Fibroblast of skin of abdomen (primary cell): ENCODE results near the gene ZNF681. TPM values are rescaled to one million over a fixed set of nuclear protein-coding genes. Genes with fewer than 3 reads are reported as not detected.
"Not testable (repeated sequence)": the region's sequence is repeated elsewhere in the genome, so short reads cannot be mapped to it uniquely, and the experiment has no call there.

ENCODE experiments used
- DNase-seq: peaks from one replicate; pipeline ENCODE4 v3.0.0-alpha.2; 2013
- polyA plus RNA-seq, 2 experiments: library from polyadenylated mRNA; unstranded; fragments of 120-200 nt; gene quantifications; one replicate each; pipeline ENCODE4 v1.2.1, GENCODE V29; 2013; ENCODE audit not compliant: insufficient read length in 2 of 2

ZNF681 gene
- polyA plus RNA-seq (2013, experiment 1 of 2; ENCODE audit: insufficient read length): 0.59 TPM
- 0.68 TPM for polyA plus RNA-seq (2013, experiment 2 of 2; ENCODE audit: insufficient read length)

GRCh38 chr19:23758187-23759074 is at the start of gene ZNF681:
Gene ZNF681 (minus strand): TSS chr19:23758891. CDS start chr19:23758749, 142 bp downstream.
- peak; percentile 91 for DNase-seq

DNA sequence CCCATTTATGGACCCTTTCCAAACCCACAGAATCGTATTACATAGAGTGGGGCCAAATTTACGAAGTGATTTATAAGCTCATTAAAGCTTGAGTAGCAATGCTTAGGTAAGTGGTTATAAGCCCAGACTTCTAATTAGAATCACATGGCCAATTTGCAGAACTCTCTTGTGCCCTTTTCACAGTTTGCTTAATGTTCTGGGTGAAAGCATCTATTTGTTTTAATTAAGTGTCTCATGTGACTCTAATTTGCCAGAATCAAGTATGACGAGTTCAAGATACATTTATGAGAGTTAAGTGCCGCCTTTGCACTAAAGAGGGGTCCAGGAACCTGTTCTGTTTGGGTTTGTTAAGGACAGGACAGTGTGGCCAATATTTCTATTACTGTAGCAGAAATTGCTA is 46.0 kb upstream of the ZNF681 start:
- no peak for DNase-seq

GRCh38 chr19:23802290-23802689 is 43.6 kb upstream of the ZNF681 start:
- no peak for DNase-seq

GRCh38 chr19:23801803-23802202 is 43.1 kb upstream of the ZNF681 start:
- DNase-seq: no peak

DNA sequence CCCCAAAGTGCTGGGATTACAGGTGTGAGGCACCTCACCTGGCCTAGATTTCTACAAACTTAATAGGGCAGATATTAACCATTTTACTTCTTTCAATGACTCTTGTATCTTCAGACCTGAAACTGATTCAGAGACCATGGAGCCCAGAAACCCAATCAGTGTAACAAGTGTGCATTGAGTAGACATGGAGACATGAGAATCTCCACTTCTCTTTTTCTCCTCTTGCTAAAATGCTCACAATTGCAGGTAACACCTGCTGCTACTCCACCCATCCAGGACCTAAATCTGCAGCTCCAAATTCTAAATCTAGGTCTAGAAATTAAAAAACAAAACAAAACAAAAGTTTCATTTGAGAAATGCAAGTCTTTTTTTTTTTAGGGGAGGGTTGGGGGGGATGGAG is 42.2 kb upstream of the ZNF681 start:
- DNase-seq: no peak

GRCh38 chr19:23800271-23800670 is 41.6 kb upstream of the ZNF681 start:
- DNase-seq: no peak

DNA sequence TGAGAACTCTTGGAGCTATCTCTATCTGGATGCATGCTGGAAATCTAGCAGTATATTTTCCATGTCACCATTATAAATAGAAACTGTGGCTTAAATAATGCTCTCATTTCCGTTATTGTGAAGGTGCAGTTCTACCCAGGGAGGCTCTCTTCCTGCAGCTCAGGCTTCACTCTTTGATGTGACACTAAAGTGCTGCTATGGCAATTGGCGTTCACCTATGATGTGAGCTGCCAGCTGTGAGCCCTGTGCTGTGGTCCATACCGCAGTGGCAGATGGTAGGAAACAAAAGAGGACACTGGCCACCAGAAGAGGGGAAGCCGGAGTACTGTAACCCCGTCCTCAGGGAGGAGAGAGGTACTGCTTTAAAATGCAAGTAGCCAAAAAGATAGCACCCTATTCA is 40.6 kb upstream of the ZNF681 start:
- DNase-seq: no peak

DNA sequence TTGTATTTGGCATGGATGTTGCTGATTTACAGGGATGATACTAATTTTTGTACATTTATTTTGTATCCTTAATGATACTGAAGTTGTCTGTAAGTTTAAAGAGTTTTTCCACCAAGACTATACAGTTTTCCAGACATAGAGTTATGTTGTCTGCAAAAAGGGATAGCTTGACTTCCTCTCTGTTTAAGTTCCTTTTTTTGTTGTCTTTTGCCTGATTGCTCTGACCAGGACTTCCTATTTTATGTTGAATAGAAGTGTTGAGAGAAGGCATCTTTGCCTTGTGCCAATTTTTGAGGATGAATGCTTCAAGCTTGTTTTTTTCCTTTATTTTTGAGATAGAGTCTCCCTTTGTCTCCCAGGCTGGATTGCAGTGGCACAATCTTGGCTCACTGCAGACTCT is 36.8 kb upstream of the ZNF681 start:
- no peak for DNase-seq

DNA sequence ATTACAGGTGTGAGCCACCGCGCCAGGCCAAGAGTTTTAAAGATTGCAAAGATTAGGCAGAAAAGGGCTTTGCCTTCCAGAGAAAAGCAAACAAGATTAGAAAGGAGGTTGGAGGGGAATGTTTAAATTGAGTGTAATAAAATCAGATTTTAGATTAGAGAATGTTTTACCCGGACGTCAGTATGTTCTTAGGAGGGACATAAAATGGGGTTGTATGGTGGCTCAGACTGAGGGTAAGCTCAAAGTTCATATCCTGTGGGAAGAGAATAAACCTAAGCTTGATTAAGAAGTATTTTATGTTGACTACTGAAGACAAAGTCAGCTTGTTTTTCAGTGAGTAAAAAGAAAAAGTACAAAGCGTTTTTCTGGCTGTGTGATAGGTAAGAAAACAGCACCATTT is 34.1 kb upstream of the ZNF681 start:
- no peak for DNase-seq

DNA sequence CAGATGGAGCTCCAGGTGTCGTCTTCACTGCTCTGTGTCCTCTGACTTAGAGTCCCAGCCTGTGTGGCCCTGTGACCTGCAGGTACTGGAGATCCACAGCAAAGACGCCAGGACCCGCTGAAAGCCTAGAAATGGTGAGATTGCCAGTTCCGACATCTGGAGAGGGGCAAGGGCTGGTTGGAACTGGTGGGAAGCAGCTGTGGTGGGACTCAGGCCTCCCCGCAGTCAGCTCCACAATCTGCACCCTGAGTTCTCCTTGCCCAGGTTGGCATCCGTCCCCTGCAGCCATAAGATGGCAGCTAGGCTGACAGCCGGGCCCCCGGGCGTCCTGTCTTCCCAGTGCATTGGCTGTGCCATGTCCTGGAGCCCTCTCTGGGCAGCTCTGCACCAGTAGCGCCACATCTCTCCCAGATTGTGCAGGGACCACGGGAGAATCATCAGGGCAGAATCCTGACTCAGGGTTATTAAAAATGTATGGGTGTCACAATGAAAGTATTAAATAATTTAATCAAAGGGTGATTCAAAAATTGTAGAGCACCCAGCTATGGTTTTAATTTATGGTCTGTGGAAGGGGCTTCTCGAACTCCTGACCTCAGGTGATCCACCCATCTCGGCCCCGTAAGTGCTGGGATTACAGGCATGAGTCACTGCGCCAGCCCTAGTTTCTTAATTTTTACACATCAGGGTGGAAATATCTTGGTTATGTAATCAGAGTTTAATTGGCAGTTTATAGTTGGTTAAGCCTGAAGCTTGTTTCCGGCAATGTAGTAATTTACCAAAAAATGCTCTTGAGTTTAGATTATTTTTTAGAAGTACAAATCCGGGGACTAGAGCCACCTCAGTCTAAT is 32.2 kb upstream of the ZNF681 start:
- no peak for DNase-seq

GRCh38 chr19:23789246-23789645 is 30.6 kb upstream of the ZNF681 start:
- DNase-seq: no peak

DNA sequence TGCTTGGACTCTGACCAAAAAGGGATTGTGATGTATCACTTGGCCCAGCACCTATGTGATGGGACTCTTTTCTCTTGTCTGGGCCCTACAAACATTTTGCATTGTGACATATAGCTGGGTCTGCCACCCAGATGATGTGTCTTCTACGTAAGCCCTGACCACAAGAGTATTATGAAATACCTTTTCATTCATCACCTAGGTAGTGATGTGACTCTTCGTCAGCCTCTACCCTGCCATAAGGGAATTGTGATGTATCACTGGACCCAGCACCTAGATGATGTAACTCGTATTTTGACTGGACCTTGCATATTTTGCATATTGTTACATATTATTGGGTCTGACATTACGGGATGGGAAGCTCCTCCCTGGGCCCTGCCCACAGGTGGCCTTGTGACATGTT is 29.7 kb upstream of the ZNF681 start:
- no peak for DNase-seq

DNA sequence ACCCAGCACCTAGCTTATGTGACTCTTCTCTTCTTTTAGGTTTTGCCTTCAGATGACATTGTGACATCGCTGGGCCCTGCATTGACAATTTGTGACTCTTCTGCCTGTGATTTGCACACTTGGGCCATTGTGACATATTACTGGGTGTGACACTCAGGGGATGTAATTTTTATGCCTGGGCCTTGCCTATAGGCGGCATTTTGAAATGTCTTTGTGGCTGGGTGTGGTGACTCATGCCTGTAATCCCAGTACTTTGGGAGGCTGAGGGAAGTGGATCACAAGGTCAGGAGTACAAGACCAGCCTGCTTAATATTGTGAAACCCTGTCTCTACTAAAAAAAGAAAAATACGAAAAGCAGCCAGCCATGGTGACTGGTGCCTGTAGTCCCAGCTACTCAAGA is 28.4 kb upstream of the ZNF681 start:
- no peak for DNase-seq

- DNase-seq: no peak
Observed at GRCh38 chr19:23785982-23786381, 27.3 kb upstream of the ZNF681 start.

GRCh38 chr19:23784274-23784673 is 25.6 kb upstream of the ZNF681 start:
- DNase-seq: no peak

DNA sequence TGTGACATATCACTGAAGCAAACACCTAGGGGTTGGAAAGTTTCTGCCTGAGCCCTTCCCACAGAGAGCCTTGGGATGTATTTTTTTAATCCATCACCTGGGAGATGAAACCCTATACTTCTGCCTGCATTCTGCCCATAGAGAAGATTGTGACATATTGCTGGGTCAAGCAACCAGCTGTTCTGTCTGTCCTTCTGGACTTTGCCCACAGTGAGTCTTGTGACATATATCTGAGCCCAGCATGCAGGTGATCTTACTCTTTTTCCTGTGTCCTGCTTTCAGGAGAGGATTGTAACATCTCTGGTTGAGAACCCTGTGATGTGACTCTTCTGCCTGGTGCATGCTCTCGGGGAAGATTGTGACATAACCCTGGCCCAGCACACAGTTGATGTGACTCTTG is 24.9 kb upstream of the ZNF681 start:
- DNase-seq: no peak

GRCh38 chr19:23779645-23780044 is 21.0 kb upstream of the ZNF681 start:
- DNase-seq: no peak

GRCh38 chr19:23778566-23778965 is 19.9 kb upstream of the ZNF681 start:
- no peak for DNase-seq

- not testable (repeated sequence) for DNase-seq
Observed at GRCh38 chr19:23778036-23778435, 19.3 kb upstream of the ZNF681 start.

DNA sequence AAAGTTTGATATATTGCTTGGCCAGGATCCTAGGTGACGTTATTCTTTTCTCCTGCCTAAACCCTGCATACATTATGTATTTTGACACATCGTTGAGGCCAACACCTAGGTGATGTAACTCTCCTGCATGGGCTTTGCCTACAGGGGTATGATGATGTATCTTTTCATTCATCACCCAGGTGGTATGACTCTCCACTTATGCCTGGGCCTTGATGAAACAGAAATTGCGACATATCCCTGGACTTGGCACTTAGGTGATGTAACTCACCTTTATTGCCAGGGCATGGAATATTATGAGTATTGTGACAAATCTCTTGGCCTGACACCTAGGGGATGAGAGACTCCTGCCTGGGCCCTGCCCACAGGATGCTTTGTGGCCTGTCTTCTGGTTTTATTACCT is 18.5 kb upstream of the ZNF681 start:
- DNase-seq: no peak

GRCh38 chr19:23776507-23777205 is 18.0 kb upstream of the ZNF681 start:
- DNase-seq: no peak

- DNase-seq: no peak
Observed at GRCh38 chr19:23774524-23774971, 15.9 kb upstream of the ZNF681 start.

DNA sequence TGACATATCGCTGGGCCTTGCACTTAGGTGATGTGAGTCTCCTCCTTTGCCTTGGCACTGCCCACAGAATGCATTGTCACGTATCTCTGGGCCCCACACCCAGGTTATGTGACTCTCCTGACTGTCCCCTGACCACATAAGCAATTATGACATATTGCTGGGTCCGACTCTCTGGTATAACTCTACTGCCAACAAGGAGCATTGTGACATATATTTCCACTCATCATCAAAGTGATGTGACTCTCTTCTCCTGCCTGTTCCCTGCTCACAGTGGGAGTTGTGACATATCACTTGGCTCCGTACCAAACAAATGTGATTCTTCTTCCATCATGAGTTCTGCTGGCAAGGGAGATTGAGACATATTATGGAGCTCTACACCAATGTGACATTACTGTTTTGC is 15.4 kb upstream of the ZNF681 start:
- no peak for DNase-seq
